HG02623 (cell line): ENCODE measurements around the gene RGCC.
A peak's percentile ranks its signal among the peaks of the same experiment; 100 is the strongest.

ENCODE experiments used
- ATAC-seq: cut with Tn5 transposase; IDR thresholded peaks from one replicate; pipeline ENCODE4 v1.9.1; 2021; ENCODE audit warnings: moderate library complexity; ENCODE audit not compliant: unreplicated experiment

RGCC gene

DNA sequence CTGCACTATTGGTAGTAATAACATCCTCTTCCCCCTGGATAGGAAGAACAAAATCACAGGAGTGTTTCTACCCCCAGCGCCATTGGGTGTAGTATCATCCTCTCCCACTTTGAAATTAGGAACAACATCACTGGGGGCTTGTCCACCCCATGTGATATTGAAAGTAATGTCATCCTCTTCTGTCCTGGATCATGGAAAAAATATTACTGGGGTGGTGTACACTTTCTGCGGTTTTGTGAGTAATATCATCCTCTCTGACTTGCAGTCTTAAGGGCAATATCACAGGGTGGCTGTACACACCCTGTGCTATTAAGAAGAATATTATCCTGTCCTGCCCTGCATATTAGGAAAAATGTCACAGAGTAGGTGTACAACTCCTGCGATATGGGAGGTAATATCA is 4.9 kb upstream of the RGCC start:
- no peak for ATAC-seq

DNA sequence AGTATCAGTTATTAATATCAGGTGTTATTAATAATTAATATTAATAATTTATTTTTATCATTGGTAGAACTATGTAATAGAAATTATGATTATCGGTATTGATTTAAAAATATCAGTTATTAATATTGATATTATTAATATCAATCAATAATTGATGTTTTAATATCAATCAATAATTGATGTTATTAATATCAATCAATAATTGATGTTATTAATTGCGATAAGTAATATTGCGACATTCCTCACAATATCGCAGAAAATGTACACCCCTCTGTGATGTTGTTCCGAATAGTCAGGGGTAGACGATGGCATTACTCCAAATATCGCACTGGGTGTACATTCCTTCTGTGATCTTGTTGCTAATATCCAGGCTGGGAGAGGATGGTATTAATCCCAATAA is 3.7 kb upstream of the RGCC start:
- no peak for ATAC-seq

- ATAC-seq, result no peak
These were observed 3.2 kb upstream of the RGCC start for GRCh38 chr13:41454170-41454569.

DNA sequence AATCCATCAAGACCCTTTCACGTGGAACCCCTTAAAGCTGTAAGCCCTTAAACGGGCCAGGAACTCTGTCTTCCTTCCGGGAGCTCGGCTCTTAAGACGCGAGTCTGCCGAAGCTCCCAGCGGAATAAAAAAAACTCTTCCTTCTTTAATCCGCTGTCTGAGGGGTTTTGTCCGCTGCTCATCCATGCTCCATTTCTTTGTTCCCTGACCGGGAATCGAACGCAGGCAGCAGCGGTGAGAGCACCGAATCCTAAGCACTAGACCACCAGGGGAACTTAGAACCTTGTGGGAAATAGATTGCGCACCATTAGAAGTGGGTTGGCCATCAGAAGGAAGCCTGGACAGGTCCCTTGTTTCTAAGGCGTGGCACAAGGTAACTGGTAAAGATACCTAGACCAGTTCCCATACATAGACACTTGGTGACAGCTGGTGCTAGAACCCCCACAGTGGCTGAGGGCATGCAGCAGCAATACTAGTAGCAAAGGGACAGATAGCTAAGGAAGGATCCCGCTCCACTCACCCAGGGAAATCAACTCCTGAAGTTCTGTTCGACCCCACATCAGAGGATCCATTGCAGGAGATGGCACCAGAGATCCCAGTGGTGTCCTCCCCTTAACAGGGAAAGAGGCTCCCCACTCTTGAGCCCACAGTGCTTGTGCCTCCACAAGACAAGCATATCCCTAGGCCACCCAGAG is 1.5 kb upstream of the RGCC start:
- ATAC-seq, result no peak

DNA sequence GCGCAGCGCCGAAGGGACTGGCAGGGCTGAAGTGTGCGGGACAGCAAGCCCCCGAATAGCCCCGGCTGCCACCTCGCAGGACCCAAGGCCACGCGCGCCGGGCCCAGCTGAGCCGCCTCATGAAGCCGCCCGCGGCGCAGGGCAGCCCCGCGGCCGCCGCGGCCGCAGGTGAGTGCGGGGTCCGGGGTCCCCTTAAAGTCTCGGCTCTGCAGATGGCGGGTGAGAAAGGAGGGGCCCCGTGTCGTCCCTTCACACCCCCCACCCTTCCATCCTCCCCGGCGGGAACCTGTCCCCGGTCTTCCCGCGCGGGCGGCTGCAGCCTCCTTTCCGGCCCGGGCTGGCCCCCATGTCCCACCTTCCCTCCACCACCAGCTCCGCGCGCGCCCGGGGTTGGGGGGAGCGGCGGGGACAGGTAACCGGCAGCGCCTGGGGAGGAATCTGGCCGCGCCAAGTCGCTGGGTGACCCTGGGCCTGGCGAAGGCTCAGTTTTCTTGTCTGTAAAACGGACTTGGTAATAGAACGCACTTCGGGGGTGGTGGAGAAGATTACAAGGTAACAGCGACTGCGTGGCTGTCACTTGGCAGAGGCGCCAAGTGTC is 338 bp downstream of the RGCC start:
- peak; percentile 18 for ATAC-seq

DNA sequence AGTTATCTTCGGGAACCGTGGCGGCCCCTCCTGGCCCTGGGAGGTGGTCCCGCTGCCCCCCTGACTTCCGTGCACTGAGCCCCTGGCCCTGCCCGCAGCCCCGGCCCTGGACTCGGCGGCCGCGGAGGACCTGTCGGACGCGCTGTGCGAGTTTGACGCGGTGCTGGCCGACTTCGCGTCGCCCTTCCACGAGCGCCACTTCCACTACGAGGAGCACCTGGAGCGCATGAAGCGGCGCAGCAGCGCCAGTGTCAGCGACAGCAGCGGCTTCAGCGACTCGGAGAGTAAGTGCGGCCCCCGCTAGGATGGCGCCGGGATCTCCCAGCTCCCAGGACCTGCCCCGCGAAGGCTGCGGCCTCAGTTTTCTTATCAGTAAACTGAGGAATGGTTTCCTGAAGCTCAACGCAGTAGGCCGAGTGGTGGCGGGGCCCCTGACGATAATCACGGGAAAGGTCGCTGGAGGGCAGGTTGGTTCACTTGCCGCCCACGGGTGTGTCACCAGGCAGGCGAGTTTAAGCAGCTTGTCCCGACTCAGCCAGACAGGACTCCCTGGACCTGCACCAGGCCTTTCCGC is 924 bp downstream of the RGCC start:
- peak; percentile 24 for ATAC-seq

DNA sequence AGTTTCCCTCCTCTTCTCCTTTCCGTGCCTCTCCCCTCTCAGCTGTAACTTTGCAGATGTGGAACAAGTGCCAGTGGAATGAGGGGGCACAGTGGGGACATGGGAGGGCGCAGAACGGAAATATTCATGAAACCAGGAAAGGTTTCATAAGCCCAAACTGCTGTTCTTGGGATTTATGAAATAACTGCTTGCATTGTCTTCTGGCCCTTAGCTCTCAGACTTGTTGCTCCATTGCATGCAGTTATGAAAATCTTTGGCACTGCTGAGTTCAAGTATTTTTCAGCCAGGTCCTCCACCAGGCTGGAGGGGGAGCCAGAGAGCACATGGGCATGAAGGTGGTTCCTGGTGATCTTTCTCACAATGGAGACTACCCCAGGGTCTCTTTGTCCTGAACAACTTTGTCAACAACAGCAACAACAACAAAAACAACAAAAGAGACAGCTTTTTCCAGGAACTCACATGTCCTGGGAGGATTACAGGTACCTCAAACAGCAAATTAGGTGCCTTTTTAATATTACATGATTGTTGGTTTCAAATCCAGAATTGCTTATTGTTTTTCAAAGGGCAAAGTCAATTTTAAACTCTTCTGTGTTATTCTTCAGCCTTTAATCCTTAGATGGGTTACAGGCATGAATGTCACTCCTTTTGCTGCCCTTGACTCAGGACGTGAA is 1.5 kb downstream of the RGCC start:
- ATAC-seq, result no peak

- ATAC-seq, result no peak
These were observed 2.2 kb downstream of the RGCC start for GRCh38 chr13:41459432-41460073.

GRCh38 chr13:41460074-41460465 is 2.7 kb downstream of the RGCC start:
- no peak for ATAC-seq

DNA sequence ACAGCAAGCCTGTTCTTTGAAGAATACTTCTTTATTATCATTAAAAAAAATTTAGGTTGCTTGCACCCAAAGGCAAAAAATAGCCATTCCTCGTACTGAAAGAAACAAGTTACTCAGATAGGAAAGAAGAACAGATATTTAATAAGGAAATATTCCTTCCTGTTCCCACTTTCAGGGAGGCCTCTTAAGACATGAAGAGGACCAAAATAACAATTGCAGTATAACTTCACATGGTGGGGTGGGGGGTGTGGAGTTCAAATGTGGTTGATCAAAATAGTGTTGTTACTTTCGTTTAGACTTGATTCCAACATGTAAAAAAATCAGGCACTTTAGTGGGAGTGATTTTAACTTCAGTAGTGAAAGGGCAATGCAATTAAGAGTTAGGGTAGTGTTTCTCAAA is 3.6 kb downstream of the RGCC start:
- no peak for ATAC-seq

DNA sequence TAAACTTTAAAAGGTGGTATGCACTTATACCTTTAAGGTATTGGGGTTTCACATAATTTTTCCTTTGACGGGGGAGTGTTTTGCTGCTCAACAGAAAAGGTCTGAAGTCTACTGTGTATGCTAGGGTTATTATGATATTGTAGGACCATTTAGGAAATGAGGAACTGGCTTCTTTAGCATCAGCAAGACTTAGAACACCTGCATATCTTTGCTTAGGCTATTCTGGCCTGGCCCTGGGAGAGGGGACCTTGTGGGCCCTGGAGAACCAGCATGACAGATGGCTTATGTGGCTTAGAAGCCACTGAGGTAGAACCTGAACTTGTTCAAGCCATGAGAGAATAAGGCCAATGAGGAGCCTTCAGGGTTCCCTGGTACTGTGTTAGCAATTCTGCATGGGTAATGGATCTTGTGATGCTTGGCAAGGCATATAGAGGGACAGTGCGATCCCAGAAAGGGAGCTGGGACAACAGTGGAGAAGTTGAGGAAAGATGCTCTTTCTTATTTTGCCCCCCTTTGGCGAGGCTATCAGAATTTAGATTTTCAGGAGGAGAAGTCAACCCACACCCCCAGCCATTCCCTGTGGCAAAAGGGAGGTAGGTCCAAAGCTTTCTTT is 4.3 kb downstream of the RGCC start:
- no peak for ATAC-seq

- ATAC-seq, result no peak
These were observed 5.1 kb downstream of the RGCC start for GRCh38 chr13:41462427-41462826.

GRCh38 chr13:41463838-41464602 is 6.7 kb downstream of the RGCC start:
- peak; percentile 57 for ATAC-seq

DNA sequence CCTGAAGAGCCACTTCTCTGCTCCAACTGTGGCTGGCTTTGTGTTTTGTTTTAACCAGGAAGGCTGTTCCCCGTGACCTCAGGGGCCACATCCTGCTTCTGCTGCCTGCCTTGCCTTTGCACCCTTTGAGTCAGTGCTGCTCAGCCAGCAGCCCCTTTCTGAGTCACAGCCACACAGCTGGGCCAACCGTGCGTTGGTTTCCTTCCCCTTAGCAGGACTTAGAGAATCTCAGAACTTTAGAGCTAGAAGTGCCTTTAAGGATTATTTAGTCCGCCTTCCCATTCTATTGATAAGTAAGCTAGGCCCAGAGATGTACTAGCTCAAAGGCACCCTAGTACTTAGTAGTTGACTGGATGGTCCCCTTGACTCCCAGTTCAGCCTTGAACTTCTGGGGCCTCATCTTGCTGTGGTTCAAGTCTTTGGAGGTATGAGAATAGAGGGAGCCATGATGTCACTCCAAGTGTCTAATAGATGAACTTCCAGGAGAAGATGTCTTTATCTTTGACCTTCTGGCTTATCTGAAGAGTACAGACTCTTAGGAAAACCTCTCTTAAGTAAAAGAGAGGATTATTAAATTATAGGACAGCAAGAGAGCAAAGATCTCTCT is 8.0 kb downstream of the RGCC start:
- peak; percentile 88 for ATAC-seq

- ATAC-seq, result no peak
These were observed 8.6 kb downstream of the RGCC start for GRCh38 chr13:41465898-41466320.

GRCh38 chr13:41467425-41467945 is 10.1 kb downstream of the RGCC start:
- no peak for ATAC-seq

DNA sequence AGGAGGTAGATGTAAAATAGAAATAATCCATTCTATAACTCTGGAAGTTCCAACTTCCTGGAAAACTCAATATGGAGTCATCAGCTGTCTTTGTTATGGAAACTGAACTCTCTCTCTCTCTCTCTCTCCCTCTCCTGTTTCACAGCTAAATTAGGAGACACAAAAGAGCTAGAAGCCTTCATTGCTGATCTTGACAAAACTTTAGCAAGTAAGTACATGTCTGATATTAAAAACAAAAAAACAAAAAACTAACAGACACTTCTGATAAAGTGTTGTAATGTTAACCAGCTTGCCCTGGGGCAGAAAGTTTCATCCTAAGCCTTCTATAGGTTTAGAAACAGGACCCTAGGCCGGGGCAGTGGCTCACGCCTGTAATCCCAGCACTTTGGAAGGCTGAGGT is 11.3 kb downstream of the RGCC start:
- ATAC-seq, result no peak

- ATAC-seq, result no peak
These were observed 12.8 kb downstream of the RGCC start for GRCh38 chr13:41470196-41470595.

DNA sequence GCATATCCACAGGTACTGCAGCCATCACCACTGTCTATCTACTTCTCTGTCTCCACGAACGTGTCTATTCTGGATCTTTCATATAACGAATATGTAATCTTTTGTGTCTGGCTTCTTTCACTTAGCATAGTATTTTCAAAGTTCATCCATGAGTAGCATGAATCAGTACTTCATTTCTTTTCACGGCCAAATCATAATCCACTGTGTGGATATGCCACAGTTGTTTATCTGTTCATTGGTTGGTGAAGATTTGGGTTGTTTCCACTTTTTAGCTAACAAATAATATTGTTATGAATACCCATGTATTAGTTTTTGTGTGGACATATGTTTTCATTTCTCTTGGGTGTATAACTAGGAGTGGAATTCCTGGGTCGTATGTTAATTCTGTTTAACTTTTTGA is 14.4 kb downstream of the RGCC start:
- ATAC-seq, result no peak

DNA sequence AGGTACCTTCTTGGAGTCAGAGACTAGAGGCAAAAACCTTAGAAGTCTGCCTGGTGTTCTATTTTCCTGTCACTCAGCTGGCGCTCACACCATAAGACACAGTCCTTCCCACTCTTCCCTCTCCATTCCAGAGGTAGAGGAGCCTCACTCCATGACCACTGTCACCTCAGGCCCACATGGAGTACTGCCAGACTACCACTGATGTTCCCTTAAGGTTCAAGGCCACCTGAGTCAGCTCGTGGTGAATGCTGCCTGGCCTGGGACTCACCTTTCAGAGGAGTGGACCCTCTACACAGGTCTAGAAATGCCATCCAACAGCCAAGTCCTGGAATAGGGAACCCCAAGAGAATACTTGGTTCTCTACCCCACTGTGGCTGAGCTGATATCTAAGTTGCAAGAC is 29.9 kb downstream of the RGCC start:
- ATAC-seq, result no peak
